Measurements from ENCODE around the gene SDF4.
"Not testable (repeated sequence)": the region's sequence is repeated elsewhere in the genome, so short reads cannot be mapped to it uniquely, and the experiment has no call there.

DNA sequence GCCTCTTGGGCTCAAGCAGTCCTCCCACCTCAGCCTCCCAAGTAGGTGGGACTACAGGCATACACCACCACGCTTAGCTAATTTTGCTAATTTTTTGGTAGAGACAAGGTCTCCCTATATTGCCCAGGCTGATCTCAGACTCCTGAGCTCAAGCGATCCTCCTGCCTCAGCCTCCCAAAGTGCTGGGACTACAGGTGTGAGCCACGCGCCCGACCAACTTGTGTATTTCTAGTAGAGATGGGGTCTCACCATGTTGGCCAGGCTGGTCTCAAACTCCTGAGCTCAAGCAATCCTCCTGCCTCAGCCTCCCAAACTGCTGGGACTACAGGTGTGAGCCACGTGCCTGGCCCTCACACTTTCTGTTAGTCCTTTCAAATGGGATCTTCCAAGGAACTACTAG, 36.1 kb downstream of the SDF4 start:
- TF ChIP-seq CTCF (IDR thresholded peaks at IDR 0.05); POLR2A (IDR thresholded peaks at IDR 0.05); POLR2AphosphoS5 (IDR thresholded peaks at IDR 0.05; ENCODE audit: insufficient read depth in 1 of 2, low read depth in 1 of 2): not testable (repeated sequence)

Data from vagina (tissue), 2 donors.